Endothelial cell of umbilical vein (primary cell): Measurements from ENCODE around the gene HSD17B2. TPM values are rescaled to one million over a fixed set of nuclear protein-coding genes. Genes with fewer than 3 reads are reported as not detected.

Experiments used
- BruUV-seq: library from RNA; stranded (reverse); fragments of 400-500 nt; replicated peaks from 2 replicates; lab custom pipeline; 2021; lab: Mats Ljungman, UMichigan
- CTCF ChIA-PET: fragments of 300-600, 350-600 bp; sonication (Branson Sonifier 250); formaldehyde crosslinking; loops from one replicate; lab custom pipeline; 2021; ENCODE audit warnings: antibody characterized with exemption, inconsistent platforms; lab: Charles Lee
- POLR2A ChIA-PET: fragments of 300-600, 350-600 bp; sonication (Branson Sonifier 250); formaldehyde crosslinking; loops from one replicate; lab custom pipeline; 2021; ENCODE audit warnings: antibody characterized with exemption, inconsistent platforms; lab: Charles Lee
- DNase-seq: peaks from one replicate; pipeline ENCODE4 v3.0.0-alpha.2; 2011; ENCODE audit warnings: low read depth, low spot score
- FAIRE-seq: peaks from 2 replicates; lab custom pipeline; 2011; peaks lifted over from hg19 to GRCh38; lab: Jason Lieb, UNC
- H2AFZ ChIP-seq: 2 replicates; pipeline ENCODE4 v1.6.0; 2012; ENCODE audit warnings: low read depth, low read length, control low read depth, inconsistent platforms
- H3K27ac ChIP-seq: 2 replicates; pipeline ENCODE4 v1.5.1; 2011; ENCODE audit warnings: low read depth, mild to moderate bottlenecking, control low read depth, low read length, moderate library complexity; ENCODE audit not compliant: insufficient read depth
- H3K27me3 ChIP-seq, 2 experiments: 2 replicates each; pipeline versions ENCODE4 v1.6.0 to v1.6.1; 2011; ENCODE audit warnings: low read length in 2 of 2, mixed read lengths in 1 of 2; ENCODE audit not compliant: control insufficient read depth in 2 of 2, insufficient read depth in 2 of 2
- H3K36me3 ChIP-seq, 2 experiments: 2 replicates in 1 of 2; 3 replicates in 1 of 2; pipeline ENCODE4 v1.5.1; 2011; ENCODE audit warnings: low read length in 2 of 2, mild to moderate bottlenecking in 1 of 2, moderate library complexity in 1 of 2; ENCODE audit not compliant: control insufficient read depth in 2 of 2, insufficient read depth in 2 of 2; ENCODE audit errors: extremely low read depth in 1 of 2
- H3K4me1 ChIP-seq: 3 replicates; pipeline ENCODE4 v1.5.1; 2011; ENCODE audit warnings: mild to moderate bottlenecking, low read length; ENCODE audit not compliant: control insufficient read depth, insufficient read depth; ENCODE audit errors: extremely low read depth
- H3K4me2 ChIP-seq: 2 replicates; pipeline ENCODE4 v1.6.1; 2011; ENCODE audit warnings: low read length, control low read depth, mixed read lengths; ENCODE audit not compliant: insufficient read depth
- H3K4me3 ChIP-seq, 3 experiments: fragments of 200-600 bp in 1 of 3; sonication (generic), shearing (Covaris generic) in 1 of 3; replicated peaks in 1 of 3; 2 replicates each; pipeline ENCODE4 v1.5.1; 2011 to 2016; ENCODE audit warnings: control low read depth in 3 of 3, low read length in 3 of 3, mild to moderate bottlenecking in 2 of 3, inconsistent platforms in 1 of 3, low read depth in 1 of 3, moderate library complexity in 1 of 3; ENCODE audit not compliant: insufficient read depth in 1 of 3
- H3K79me2 ChIP-seq: 2 replicates; pipeline ENCODE4 v1.6.0; 2012; ENCODE audit warnings: low read length, inconsistent platforms; ENCODE audit not compliant: control insufficient read depth, insufficient read depth
- H3K9ac ChIP-seq: replicated peaks from 2 replicates; pipeline ENCODE3; 2011; ENCODE audit warnings: low read length, control low read depth; ENCODE audit not compliant: insufficient read depth; ENCODE audit errors: extremely low read depth
- H3K9me1 ChIP-seq: replicated peaks from 3 replicates; pipeline ENCODE4 v1.6.0; 2011; ENCODE audit warnings: mild to moderate bottlenecking, low read length; ENCODE audit not compliant: control insufficient read depth, insufficient read depth; ENCODE audit errors: extremely low read depth
- H3K9me3 ChIP-seq: replicated peaks from 2 replicates; pipeline ENCODE4 v1.5.1; 2012; ENCODE audit warnings: low read length, inconsistent platforms; ENCODE audit not compliant: control insufficient read depth, insufficient read depth
- H4K20me1 ChIP-seq: replicated peaks from 2 replicates; pipeline ENCODE3; 2011; ENCODE audit warnings: mild to moderate bottlenecking, low read length; ENCODE audit not compliant: control insufficient read depth, insufficient read depth; ENCODE audit errors: extremely low read depth
- EZH2 ChIP-seq: IDR thresholded peaks from 2 replicates; pipeline ENCODE4 v1.6.1; 2012; ENCODE audit warnings: borderline replicate concordance, low read depth, mild to moderate bottlenecking, moderate library complexity, low read length, inconsistent platforms; ENCODE audit not compliant: severe bottlenecking
- FOS ChIP-seq: IDR thresholded peaks from 2 replicates; pipeline ENCODE4 v1.6.1; 2011; ENCODE audit warnings: mild to moderate bottlenecking, low read length, moderate library complexity, borderline replicate concordance; ENCODE audit not compliant: insufficient read depth
- GATA2 ChIP-seq: IDR thresholded peaks from 2 replicates; pipeline ENCODE4 v1.7.0; 2011; ENCODE audit warnings: low read depth, mild to moderate bottlenecking, moderate library complexity, mixed read lengths, low read length; ENCODE audit not compliant: insufficient read length, insufficient read depth
- JUN ChIP-seq: IDR thresholded peaks from 2 replicates; pipeline ENCODE4 v1.6.1; 2011; ENCODE audit warnings: borderline replicate concordance, low read depth; ENCODE audit not compliant: insufficient read length, insufficient read depth
- POLR2A ChIP-seq: IDR thresholded peaks from 2 replicates; pipeline ENCODE4 v1.6.1; 2012; ENCODE audit warnings: low read depth, mild to moderate bottlenecking, control low read depth, low read length
- POLR2AphosphoS5 ChIP-seq: IDR thresholded peaks from 2 replicates; pipeline ENCODE4 v1.6.1; 2012; ENCODE audit warnings: low read depth, mild to moderate bottlenecking, control low read depth, low read length, moderate library complexity; ENCODE audit not compliant: insufficient read depth
- dilution Hi-C: fragments of 300-500 bp; cut with MboI; formaldehyde crosslinking; loops from one replicate; pipeline ENCODE4 v1.15.0; 2019; ENCODE audit warnings: low sequenced_read_pairs; ENCODE audit not compliant: extremely low pct_ligation_motif_present
- intact Hi-C: fragments of 100-400 bp; cut with micrococcal nuclease; formaldehyde crosslinking; loops from one replicate; pipeline ENCODE4 v1.10.0; 2022
- polyA plus RNA-seq, 4 experiments: library from polyadenylated mRNA; depleted of rRNA in 3 of 4; stranded (reverse) in 3 of 4; unstranded in 1 of 4; fragments of >200 nt; gene quantifications; 2 replicates each; pipeline versions ENCODE4 v1.2.1 to v1.2.3, GENCODE V29; 2011 to 2012; ENCODE audit warnings: missing spikeins in 1 of 4
- total RNA-seq: library from RNA; stranded (reverse); gene quantifications from 2 replicates; pipeline ENCODE4 v1.2.3, GENCODE V29; 2021
- TF ChIP-seq, protein P1 (sequence below): IDR thresholded peaks from 2 replicates; pipeline ENCODE4 v1.6.1; 2011; ENCODE audit not compliant: insufficient read depth, insufficient read length
- TF ChIP-seq, protein P2 (sequence below), 2 donors: IDR thresholded peaks; 1 replicate in 1 of 2; 2 replicates in 1 of 2; pipeline ENCODE4 v1.5.1; 2011; ENCODE audit warnings: low read length in 2 of 2, mild to moderate bottlenecking in 2 of 2, moderate library complexity in 2 of 2, control low read depth in 1 of 2, inconsistent platforms in 1 of 2, low read depth in 1 of 2; ENCODE audit not compliant: insufficient read depth in 1 of 2; ENCODE audit errors: extremely low read depth in 1 of 2

HSD17B2 gene
- total and polyA plus RNA-seq, 2 donors (not counting 3 experiments of a cell fraction or from before 2014, with no cell fraction given) = 1.2 to 4.5 TPM

DNA sequence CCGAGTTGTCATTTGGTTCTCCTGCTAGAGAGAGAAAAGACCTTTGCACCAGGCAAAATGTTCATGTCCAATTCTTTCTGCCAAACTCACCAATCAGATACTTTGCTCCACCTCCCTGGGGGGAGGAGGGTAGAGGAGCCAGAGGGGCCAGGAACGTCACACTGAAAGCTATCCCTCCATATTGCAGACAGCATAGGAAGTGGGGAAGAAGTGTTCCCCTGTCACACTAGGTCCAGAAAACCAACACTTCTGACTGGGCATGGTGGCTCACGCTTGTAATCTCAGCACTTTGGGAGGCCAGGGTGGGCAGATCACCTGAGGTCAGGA lies 9.5 kb downstream of the HSD17B2 start:
- no peak overlapping the region for H3K9ac ChIP-seq
- no peak overlapping the region for H2AFZ ChIP-seq
- dilution Hi-C loops = no loop called here
- H3K4me3 ChIP-seq = no peak overlapping the region
- H3K4me1 ChIP-seq = no peaks in the 10 kb centered on the region
- TF ChIP-seq POLR2AphosphoS5 (no peak), EZH2 (no peak), POLR2A (no peak), JUN (no peak), FOS (no peak), GATA2 (no peak)
- TF ChIP-seq, protein P1, sequence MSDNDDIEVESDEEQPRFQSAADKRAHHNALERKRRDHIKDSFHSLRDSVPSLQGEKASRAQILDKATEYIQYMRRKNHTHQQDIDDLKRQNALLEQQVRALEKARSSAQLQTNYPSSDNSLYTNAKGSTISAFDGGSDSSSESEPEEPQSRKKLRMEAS = no peak
- TF ChIP-seq, protein P2, sequence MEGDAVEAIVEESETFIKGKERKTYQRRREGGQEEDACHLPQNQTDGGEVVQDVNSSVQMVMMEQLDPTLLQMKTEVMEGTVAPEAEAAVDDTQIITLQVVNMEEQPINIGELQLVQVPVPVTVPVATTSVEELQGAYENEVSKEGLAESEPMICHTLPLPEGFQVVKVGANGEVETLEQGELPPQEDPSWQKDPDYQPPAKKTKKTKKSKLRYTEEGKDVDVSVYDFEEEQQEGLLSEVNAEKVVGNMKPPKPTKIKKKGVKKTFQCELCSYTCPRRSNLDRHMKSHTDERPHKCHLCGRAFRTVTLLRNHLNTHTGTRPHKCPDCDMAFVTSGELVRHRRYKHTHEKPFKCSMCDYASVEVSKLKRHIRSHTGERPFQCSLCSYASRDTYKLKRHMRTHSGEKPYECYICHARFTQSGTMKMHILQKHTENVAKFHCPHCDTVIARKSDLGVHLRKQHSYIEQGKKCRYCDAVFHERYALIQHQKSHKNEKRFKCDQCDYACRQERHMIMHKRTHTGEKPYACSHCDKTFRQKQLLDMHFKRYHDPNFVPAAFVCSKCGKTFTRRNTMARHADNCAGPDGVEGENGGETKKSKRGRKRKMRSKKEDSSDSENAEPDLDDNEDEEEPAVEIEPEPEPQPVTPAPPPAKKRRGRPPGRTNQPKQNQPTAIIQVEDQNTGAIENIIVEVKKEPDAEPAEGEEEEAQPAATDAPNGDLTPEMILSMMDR (IDR thresholded peaks at IDR 0.05; ENCODE audit: extremely low read depth in 1 of 2, insufficient read depth in 1 of 2, low read depth in 1 of 2, low read length in 2 of 2) = no peak
- DNase-seq (no peak), FAIRE-seq (no peak)
- no peaks in the 10 kb centered on the region for H3K9me1 ChIP-seq
- ChIA-PET CTCF (interaction anchor here (0.7 kb wide), 1 partner anchor 17 kb away, joined by 3 read pairs; no protein-coding TSS in a partner anchor), POLR2A (no interaction called here)
- H3K36me3 ChIP-seq = no peaks in the 10 kb centered on the region
- no peak overlapping the region for H3K4me2 ChIP-seq
- no peaks in the 10 kb centered on the region for H3K79me2 ChIP-seq
- no peak overlapping the region for H3K27ac ChIP-seq
- H4K20me1 ChIP-seq = no peaks in the 10 kb centered on the region
- H3K27me3 ChIP-seq = peaks cover 8 to 10% of the 10 kb centered on the region in 2 experiments
- BruUV-seq = no TSS peak
- intact Hi-C loops = no loop called here
- H3K9me3 ChIP-seq = no peaks in the 10 kb centered on the region
